K562 (cell line): ENCODE data around the gene ATP2B1. TPM values are rescaled to one million over a fixed set of nuclear protein-coding genes. Genes with fewer than 3 reads are reported as not detected.
A peak's percentile ranks its signal among the peaks of the same experiment; 100 is the strongest.

ENCODE experiments used
- ESRRA ChIP-seq: fragments of 450-650 bp; IDR thresholded peaks from 2 replicates; pipeline ENCODE4 v1.6.1; 2014; ENCODE audit warnings: low read depth, mild to moderate bottlenecking, moderate library complexity, borderline replicate concordance
- GTF2B ChIP-seq: IDR thresholded peaks from 2 replicates; pipeline ENCODE4 v1.6.1; 2011; ENCODE audit not compliant: insufficient read length; ENCODE audit errors: extremely low read depth
- HDAC8 ChIP-seq: fragments of 450-650 bp; IDR thresholded peaks from 2 replicates; pipeline ENCODE4 v1.6.1; 2016; ENCODE audit warnings: mild to moderate bottlenecking, missing genetic modification characterization, moderate library complexity, missing compliant biosample characterization
- IRF1 ChIP-seq: sonication (generic); formaldehyde crosslinking; IDR thresholded peaks from 2 replicates; pipeline ENCODE4 v1.8.0; 2022; ENCODE audit warnings: missing genetic modification reagents, mild to moderate bottlenecking, borderline replicate concordance
- MLLT1 ChIP-seq, 2 experiments: fragments of 450-650 bp; IDR thresholded peaks; 2 replicates each; pipeline ENCODE4 v1.6.1; 2016
- NR2C2 ChIP-seq, 2 experiments: fragments of 200-800 bp in 1 of 2; sonication (Bioruptor generic) in 1 of 2; sonication (generic) in 1 of 2; formaldehyde crosslinking in 1 of 2; IDR thresholded peaks; 2 replicates each; pipeline versions ENCODE4 v1.6.1 to v1.8.0; 2016 to 2022; ENCODE audit warnings: mild to moderate bottlenecking in 1 of 2, missing compliant biosample characterization in 1 of 2, missing genetic modification characterization in 1 of 2, missing genetic modification reagents in 1 of 2
- PML ChIP-seq: IDR thresholded peaks from 2 replicates; pipeline ENCODE4 v1.6.1; 2012; ENCODE audit warnings: low read length, inconsistent platforms
- RCOR1 ChIP-seq, 2 experiments: IDR thresholded peaks; 2 replicates each; pipeline ENCODE4 v1.6.1; 2012; ENCODE audit warnings: low read depth in 2 of 2, low read length in 2 of 2, borderline replicate concordance in 1 of 2, improper control_type of control experiment in 1 of 2
- SMARCC2 ChIP-seq: fragments of 450-650 bp; IDR thresholded peaks from 2 replicates; pipeline ENCODE4 v1.6.1; 2017; ENCODE audit warnings: antibody characterized with exemption, moderate library complexity, mild to moderate bottlenecking, low read depth
- SNIP1 ChIP-seq: fragments of 450-650 bp; IDR thresholded peaks from 2 replicates; pipeline ENCODE4 v1.7.1; 2017; ENCODE audit warnings: low read depth, mild to moderate bottlenecking
- SRSF9 ChIP-seq: fragments of 200-400 bp; formaldehyde crosslinking; IDR thresholded peaks from 2 replicates; pipeline ENCODE4 v1.6.1; 2017; ENCODE audit warnings: low read depth, low read length, borderline replicate concordance
- TRIM24 ChIP-seq, 2 experiments: fragments of 450-650 bp; IDR thresholded peaks; 2 replicates each; pipeline ENCODE4 v1.6.1; 2016
- ZC3H4 ChIP-seq: sonication (generic); formaldehyde crosslinking; IDR thresholded peaks from 2 replicates; pipeline ENCODE4 v1.9.0; 2021; ENCODE audit warnings: missing genetic modification reagents, borderline replicate concordance
- ZNF12 ChIP-seq: sonication (generic); formaldehyde crosslinking; IDR thresholded peaks from 2 replicates; pipeline ENCODE4 v1.4.0; 2020; ENCODE audit warnings: mild to moderate bottlenecking, missing genetic modification reagents
- ZNF146 ChIP-seq: IDR thresholded peaks from one replicate; pipeline ENCODE4 v1.6.1; 2018; ENCODE audit warnings: missing compliant biosample characterization; ENCODE audit not compliant: unreplicated experiment
- ZNF239 ChIP-seq: fragments of 250-450 bp; sonication (Bioruptor Pico); IDR thresholded peaks from 2 replicates; pipeline ENCODE4 v1.4.0; 2020; ENCODE audit warnings: mild to moderate bottlenecking
- ZNF263 ChIP-seq: sonication (generic); formaldehyde crosslinking; IDR thresholded peaks from 2 replicates; pipeline ENCODE4 v1.8.0; 2022; ENCODE audit warnings: mild to moderate bottlenecking, missing genetic modification reagents, borderline replicate concordance
- ZNF324 ChIP-seq: fragments of 250-450 bp; sonication (Bioruptor Pico); IDR thresholded peaks from 2 replicates; pipeline ENCODE4 v1.4.0; 2020; ENCODE audit warnings: mild to moderate bottlenecking
- ZNF354B ChIP-seq: fragments of 250-450 bp; sonication (Bioruptor Pico); IDR thresholded peaks from 2 replicates; pipeline ENCODE4 v1.4.0; 2020
- ZNF408 ChIP-seq: fragments of 250-450 bp; sonication (Bioruptor Pico); IDR thresholded peaks from 2 replicates; pipeline ENCODE4 v1.4.0; 2020; ENCODE audit warnings: low read depth, mild to moderate bottlenecking, moderate library complexity
- ZNF511 ChIP-seq: sonication (generic); formaldehyde crosslinking; IDR thresholded peaks from 2 replicates; pipeline ENCODE4 v1.8.0; 2022; ENCODE audit warnings: mild to moderate bottlenecking, missing genetic modification reagents
- ZNF57 ChIP-seq: fragments of 450-650 bp; formaldehyde crosslinking; IDR thresholded peaks from 2 replicates; pipeline ENCODE4 v1.4.0; 2020; ENCODE audit warnings: mild to moderate bottlenecking, moderate library complexity
- polyA plus RNA-seq, 8 experiments: library from polyadenylated mRNA; depleted of rRNA in 4 of 8; stranded (reverse) in 5 of 8; unstranded in 3 of 8; fragments of >200 nt; fragmentation: Nextera tagmentation in 2 of 8; fragmentation: Illumina TruSeq in 1 of 8; extraction: Ambion mirVana in 2 of 8; extraction: Trizol in 1 of 8; gene quantifications; 2 replicates each; pipeline versions ENCODE4 v1.2.1 to v1.2.3, GENCODE V29; 2011 to 2014; ENCODE audit warnings: inconsistent platforms in 1 of 8, missing spikeins in 1 of 8
- total RNA-seq, 7 experiments: library from RNA; depleted of rRNA in 6 of 7; stranded (reverse); fragments of >200 nt in 6 of 7; fragmentation: Illumina TruSeq in 2 of 7; extraction: Trizol in 2 of 7; gene quantifications; 2 replicates each; pipeline versions ENCODE4 v1.2.1 to v1.2.3, GENCODE V29; 2011 to 2021; ENCODE audit warnings: low replicate concordance in 1 of 7

The ATP2B1 gene
- total and polyA plus RNA-seq, 9 of the 15 experiments (the other 6 are each of a cell fraction or from before 2014, with no cell fraction given) = 8.6 to 39.0 (median 27.8) TPM

- TF ChIP-seq IRF1 (CRISPR knock-in tag) (no peak), ZNF146 (CRISPR knock-in tag) (no peak), RCOR1 (IDR thresholded peaks at IDR 0.05; ENCODE audit: borderline replicate concordance in 1 of 2, low read depth in 2 of 2, low read length in 2 of 2) (peak in 1 of 2 experiments; percentile 75; a peak in 2 of 4 replicates), HDAC8 (no peak), NR2C2 (CRISPR knock-in tag; IDR thresholded peaks at IDR 0.05) (no peak), NR2C2 (tag; IDR thresholded peaks at IDR 0.05) (peak; percentile 72), ZNF12 (CRISPR knock-in tag) (no peak), SRSF9 (no peak), ZNF324 (CRISPR knock-in tag) (no peak), ZNF57 (CRISPR knock-in tag) (no peak), ZNF263 (CRISPR knock-in tag) (no peak), ZNF239 (CRISPR knock-in tag) (no peak), ZC3H4 (no peak), ZNF408 (CRISPR knock-in tag) (no peak), GTF2B (no peak), MLLT1 (IDR thresholded peaks at IDR 0.05) (no peak), SMARCC2 (peak; percentile 53; the same call in 1 of the 2 replicates), ZNF354B (CRISPR knock-in tag) (no peak), ZNF511 (no peak), SNIP1 (no peak), TRIM24 (IDR thresholded peaks at IDR 0.05) (peak; percentile 7 to 37; a peak in 1 of 4 replicates), PML (no peak), ESRRA (peak; percentile 77; the same call in 1 of the 2 replicates)
These were observed 142.0 kb downstream of the ATP2B1 start (continued) for GRCh38 chr12:89566615-89567014.
